Subcutaneous adipose tissue (tissue), 4 donors: Measurements from ENCODE around the gene HRAS. TPM values are rescaled to one million over a fixed set of nuclear protein-coding genes. Genes with fewer than 3 reads are reported as not detected.

Source experiments
- small RNA-seq: library from RNA; depleted of rRNA; stranded (forward); fragments of <200 nt; gene quantifications from one replicate; pipeline ENCODE3, GENCODE V24; 2016
- total RNA-seq, 4 donors: library from RNA; depleted of rRNA; stranded (reverse); fragments of >200 nt; gene quantifications; one replicate each; pipeline ENCODE4 v1.1.0, GENCODE V29; 2016
- TF ChIP-seq, protein P1 (sequence below): fragments of 450-650 bp; IDR thresholded peaks from one replicate; pipeline ENCODE4 v1.5.1; 2016; ENCODE audit warnings: low read depth, mild to moderate bottlenecking, control low read depth, antibody characterized with exemption, moderate library complexity

Gene HRAS
- total RNA-seq, 4 donors from 2014 or later = 33.7 to 53.3 (median 39.9) TPM

DNA sequence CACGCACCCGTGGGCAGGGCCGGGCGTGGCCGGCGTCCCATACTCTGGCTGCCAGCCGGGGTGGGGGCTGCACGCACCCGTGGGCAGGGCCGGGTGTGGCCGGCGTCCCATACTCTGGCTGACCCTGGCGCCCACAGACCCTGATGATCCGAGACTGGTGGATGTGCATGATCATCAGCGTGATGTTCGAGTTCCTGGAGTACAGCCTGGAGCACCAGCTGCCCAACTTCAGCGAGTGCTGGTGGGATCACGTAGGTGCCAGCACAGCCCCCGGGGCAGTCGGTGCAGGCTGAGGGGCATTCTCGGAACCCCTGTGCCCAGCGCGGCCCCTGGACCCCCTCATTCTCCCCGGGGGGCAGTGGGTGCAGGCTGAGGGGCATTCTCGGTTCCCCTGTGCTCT lies 47.3 kb downstream of the HRAS start:
- TF ChIP-seq, protein P1, sequence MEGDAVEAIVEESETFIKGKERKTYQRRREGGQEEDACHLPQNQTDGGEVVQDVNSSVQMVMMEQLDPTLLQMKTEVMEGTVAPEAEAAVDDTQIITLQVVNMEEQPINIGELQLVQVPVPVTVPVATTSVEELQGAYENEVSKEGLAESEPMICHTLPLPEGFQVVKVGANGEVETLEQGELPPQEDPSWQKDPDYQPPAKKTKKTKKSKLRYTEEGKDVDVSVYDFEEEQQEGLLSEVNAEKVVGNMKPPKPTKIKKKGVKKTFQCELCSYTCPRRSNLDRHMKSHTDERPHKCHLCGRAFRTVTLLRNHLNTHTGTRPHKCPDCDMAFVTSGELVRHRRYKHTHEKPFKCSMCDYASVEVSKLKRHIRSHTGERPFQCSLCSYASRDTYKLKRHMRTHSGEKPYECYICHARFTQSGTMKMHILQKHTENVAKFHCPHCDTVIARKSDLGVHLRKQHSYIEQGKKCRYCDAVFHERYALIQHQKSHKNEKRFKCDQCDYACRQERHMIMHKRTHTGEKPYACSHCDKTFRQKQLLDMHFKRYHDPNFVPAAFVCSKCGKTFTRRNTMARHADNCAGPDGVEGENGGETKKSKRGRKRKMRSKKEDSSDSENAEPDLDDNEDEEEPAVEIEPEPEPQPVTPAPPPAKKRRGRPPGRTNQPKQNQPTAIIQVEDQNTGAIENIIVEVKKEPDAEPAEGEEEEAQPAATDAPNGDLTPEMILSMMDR = no peak

DNA sequence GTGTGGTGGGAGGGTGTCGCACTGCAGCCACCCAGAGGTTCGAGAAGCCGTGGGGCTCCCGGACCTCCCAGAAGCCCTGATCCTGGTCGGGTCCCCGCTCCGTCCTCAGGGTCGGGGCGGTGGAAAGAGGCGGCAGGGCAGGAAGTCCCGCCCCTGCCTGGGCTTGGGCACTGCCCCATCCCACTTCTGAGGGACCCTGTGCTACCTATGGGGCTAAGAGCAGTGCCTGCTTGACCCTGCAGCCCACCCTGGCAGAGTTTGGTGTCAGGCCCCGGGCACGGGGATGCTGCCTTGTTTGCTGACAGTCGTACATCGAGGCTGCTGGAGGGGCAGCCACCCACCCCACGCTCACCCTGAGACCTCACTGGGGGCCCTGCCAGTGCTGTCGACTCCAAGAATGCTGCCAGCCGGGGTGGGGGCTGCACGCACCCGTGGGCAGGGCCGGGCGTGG lies 47.8 kb downstream of the HRAS start:
- TF ChIP-seq, protein P1 = no peak

DNA sequence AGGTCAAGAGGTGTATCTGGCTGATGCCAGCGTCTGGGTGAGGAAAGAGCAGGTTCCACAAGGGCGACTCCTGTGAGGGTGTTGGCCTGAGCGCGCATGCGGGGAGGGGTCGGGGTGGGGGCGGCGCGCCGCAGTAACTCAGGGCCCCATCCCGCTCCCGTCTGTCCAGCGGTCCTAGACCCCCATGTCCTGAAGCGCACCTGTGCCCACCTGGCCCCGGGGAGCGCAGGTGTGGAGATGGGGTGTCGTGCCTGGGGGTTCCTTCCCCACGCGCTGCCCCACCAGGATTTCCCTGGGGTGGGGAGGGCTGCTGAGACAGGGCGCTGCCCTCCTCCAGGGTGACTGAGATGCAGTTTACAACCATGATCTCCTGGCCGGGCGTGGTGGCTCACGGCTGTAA lies 49.2 kb downstream of the HRAS start:
- TF ChIP-seq, protein P1 = no peak

DNA sequence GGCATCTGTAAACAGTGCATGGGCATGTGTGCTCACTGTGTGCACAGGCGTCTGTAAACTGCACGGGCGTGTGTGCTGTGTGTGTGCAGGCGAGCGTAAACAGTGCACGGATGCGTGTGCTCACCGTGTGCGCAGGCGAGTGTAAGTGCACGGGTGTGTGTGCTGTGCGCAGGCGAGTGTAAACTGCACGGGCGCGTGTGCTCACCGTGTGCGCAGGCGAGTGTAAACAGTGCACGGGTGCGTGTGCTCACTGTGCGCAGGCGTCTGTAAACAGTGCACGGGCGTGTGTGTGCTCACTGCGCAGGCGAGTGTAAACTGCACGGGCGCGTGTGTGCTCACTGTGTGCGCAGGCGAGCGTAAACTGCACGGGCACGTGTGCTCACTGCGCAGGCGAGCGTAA lies 50.8 kb downstream of the HRAS start:
- TF ChIP-seq, protein P1 = no peak

Small RNA genes within 50 kb of the gene (small RNA-seq; reads per million reads assigned to genes)
- 6.1 reads per million, percentile 82 among the genes with 10 or more reads in this experiment for gene MIR210

Other genes starting within 250 kb of the HRAS start
- gene PGGHG, start 246.4 kb downstream of the HRAS start, total RNA-seq = 10 to 100 TPM in 3 of 4 donors, 1 to 10 TPM in 1; 3.8 to 26.9 (median 12.5) TPM
- not detected for gene IFITM5, start 236.1 kb downstream of the HRAS start, total RNA-seq
- 100 to 1,000 TPM; 116 to 171 (median 144) TPM for gene IFITM2, start 227.8 kb downstream of the HRAS start, total RNA-seq
- gene IFITM1, start 221.5 kb downstream of the HRAS start, total RNA-seq = 100 to 1,000 TPM; 123 to 199 (median 149) TPM
- 100 to 1,000 TPM; 141 to 257 (median 163) TPM for gene IFITM3, start 214.7 kb downstream of the HRAS start, total RNA-seq
- gene B4GALNT4, start 166.1 kb downstream of the HRAS start, total RNA-seq = under 1 TPM in 1 of 4 donors, not detected in 3; 0.22 TPM
- gene PKP3, start 141.4 kb downstream of the HRAS start, total RNA-seq = 1 to 10 TPM in 2 of 4 donors, under 1 TPM in 2; 0.33 to 2.8 (median 1.3) TPM
- 10 to 100 TPM; 18.3 to 43.4 (median 38.0) TPM for gene SIGIRR, start 120.6 kb downstream of the HRAS start, total RNA-seq
- 1 to 10 TPM in 1 of 4 donors, under 1 TPM in 3; 0.44 to 1.5 (median 0.63) TPM for gene ANO9, start 93.6 kb downstream of the HRAS start, total RNA-seq
- 10 to 100 TPM; 19.1 to 77.6 (median 26.2) TPM for gene PTDSS2, start 85.3 kb downstream of the HRAS start, total RNA-seq
- gene RNH1, start 28.3 kb downstream of the HRAS start, total RNA-seq = 100 to 1,000 TPM; 108 to 290 (median 245) TPM
- under 1 TPM in 1 of 4 donors, not detected in 3; 0.38 TPM for gene LRRC56, start 2.0 kb upstream of the HRAS start, total RNA-seq
- gene LMNTD2, start 25.2 kb upstream of the HRAS start, total RNA-seq = 1 to 10 TPM in 2 of 4 donors, under 1 TPM in 2; 0.65 to 2.4 (median 1.0) TPM
- gene RASSF7, start 25.4 kb upstream of the HRAS start, total RNA-seq = 1 to 10 TPM in 3 of 4 donors, under 1 TPM in 1; 0.49 to 7.6 (median 4.5) TPM
- 10 to 100 TPM in 3 of 4 donors, 1 to 10 TPM in 1; 9.0 to 28.4 (median 12.6) TPM for gene PHRF1, start 40.9 kb upstream of the HRAS start, total RNA-seq
- 10 to 100 TPM in 3 of 4 donors, 1 to 10 TPM in 1; 3.6 to 40.9 (median 17.0) TPM for gene IRF7, start 80.4 kb upstream of the HRAS start, total RNA-seq
- gene CDHR5, start 89.4 kb upstream of the HRAS start, total RNA-seq = not detected
- gene SCT, start 91.6 kb upstream of the HRAS start, total RNA-seq = not detected
- gene DRD4, start 101.7 kb upstream of the HRAS start, total RNA-seq = under 1 TPM in 1 of 4 donors, not detected in 3; 0.66 TPM
- gene DEAF1, start 159.6 kb upstream of the HRAS start, total RNA-seq = 10 to 100 TPM; 14.0 to 28.4 (median 18.4) TPM
- gene TMEM80, start 160.2 kb upstream of the HRAS start, total RNA-seq = 10 to 100 TPM in 3 of 4 donors, 1 to 10 TPM in 1; 8.8 to 32.8 (median 16.3) TPM
- gene EPS8L2, start 170.7 kb upstream of the HRAS start, total RNA-seq = 10 to 100 TPM in 2 of 4 donors, 1 to 10 TPM in 2; 3.8 to 20.0 (median 9.7) TPM
- gene TALDO1, start 211.9 kb upstream of the HRAS start, total RNA-seq = 100 to 1,000 TPM; 237 to 459 (median 293) TPM
- gene GATD1, start 241.9 kb upstream of the HRAS start, total RNA-seq = 10 to 100 TPM in 3 of 4 donors, 1 to 10 TPM in 1; 7.1 to 22.8 (median 14.9) TPM